Muscle of leg (tissue), 11 donors: Measurements from ENCODE around the gene FCER2. TPM values are rescaled to one million over a fixed set of nuclear protein-coding genes. Genes with fewer than 3 reads are reported as not detected.
A peak's percentile ranks its signal among the peaks of the same experiment; 100 is the strongest.

ENCODE experiments used
- DNase-seq: peaks from one replicate; pipeline ENCODE4 v3.0.0; 2013
- H3K27ac ChIP-seq: one replicate; pipeline ENCODE4 v1.5.1; 2013; ENCODE audit warnings: mild to moderate bottlenecking, low read length, control low read depth
- H3K27me3 ChIP-seq: one replicate; pipeline ENCODE4 v1.6.1; 2013; ENCODE audit warnings: low read length; ENCODE audit not compliant: control insufficient read depth, insufficient read depth
- H3K36me3 ChIP-seq: one replicate; pipeline ENCODE4 v1.6.1; 2013; ENCODE audit warnings: low read length; ENCODE audit not compliant: control insufficient read depth, insufficient read depth
- H3K4me1 ChIP-seq: one replicate; pipeline ENCODE4 v1.6.1; 2013; ENCODE audit warnings: low read length; ENCODE audit not compliant: control insufficient read depth, insufficient read depth
- H3K4me3 ChIP-seq: one replicate; pipeline ENCODE4 v1.5.1; 2013; ENCODE audit warnings: low read length, control low read depth
- H3K9me3 ChIP-seq: replicated peaks from 2 replicates; pipeline ENCODE4 v1.6.1; 2013; ENCODE audit warnings: low read depth, low read length; ENCODE audit not compliant: control insufficient read depth
- WGBS: methylation state at CpG from one replicate; pipeline ENCODE4 v1.1.5; 2013; ENCODE audit warnings: missing lambda C conversion rate; ENCODE audit not compliant: insufficient coverage; 5-methylcytosine and 5-hydroxymethylcytosine counted together
- polyA plus RNA-seq, 8 donors: library from polyadenylated mRNA; unstranded; fragments of 120-200 nt; gene quantifications; one replicate each; pipeline versions ENCODE4 v1.2.1 to v1.2.3, GENCODE V29; 2013; ENCODE audit warnings: inconsistent platforms in 1 of 8, low replicate concordance in 1 of 8; ENCODE audit not compliant: insufficient read length in 8 of 8, insufficient read depth in 1 of 8
- total RNA-seq: library from RNA; stranded (reverse); fragments of 120-200 nt; gene quantifications from one replicate; pipeline ENCODE4 v1.2.4, GENCODE V29; 2013

The FCER2 gene
- total and polyA plus RNA-seq, 9 donors = 0.16 to 1.0 (median 0.41) TPM

DNA sequence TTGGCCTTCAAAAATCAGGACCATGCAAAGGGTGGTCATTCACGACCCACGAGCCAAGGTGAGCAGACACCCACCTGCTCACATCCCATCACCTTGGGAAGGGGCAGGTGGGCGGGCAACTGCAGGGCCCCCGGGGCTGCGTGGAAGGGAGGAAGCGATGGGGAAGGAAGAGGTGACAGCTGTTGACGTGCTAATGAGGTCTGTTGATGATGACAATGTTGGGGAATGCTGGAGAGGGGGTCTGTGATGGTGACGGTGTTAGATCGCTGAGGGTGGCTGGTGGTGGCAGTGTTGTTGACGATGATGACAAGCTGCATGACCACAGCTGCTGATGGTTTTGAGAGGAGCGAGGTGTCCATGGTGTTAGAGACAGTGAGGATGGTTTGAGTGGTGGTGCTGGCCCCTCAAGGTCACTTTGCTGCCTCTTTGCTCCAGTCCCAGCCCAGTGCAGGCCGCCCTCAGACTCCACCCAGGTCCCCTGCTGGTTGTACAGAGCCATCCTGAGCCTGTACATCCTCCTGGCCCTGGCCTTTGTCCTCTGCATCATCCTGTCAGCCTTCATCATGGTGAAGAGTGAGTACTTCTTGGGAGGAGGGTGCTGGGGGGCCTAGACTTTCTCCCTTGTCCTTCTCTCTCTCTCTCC is 24.1 kb downstream of the FCER2 start:
- no peak overlapping the region for H3K27ac ChIP-seq
- 40% methylated on average over 10 of the region's 12 CpGs for WGBS
- no peak overlapping the region for H3K4me3 ChIP-seq
- H3K27me3 ChIP-seq = peaks cover 11% of the 10 kb centered on the region
- peaks cover 12% of the 10 kb centered on the region for H3K4me1 ChIP-seq
- DNase-seq = no peak
- H3K9me3 ChIP-seq = peaks cover 3% of the 10 kb centered on the region
- peaks cover 5% of the 10 kb centered on the region for H3K36me3 ChIP-seq

DNA sequence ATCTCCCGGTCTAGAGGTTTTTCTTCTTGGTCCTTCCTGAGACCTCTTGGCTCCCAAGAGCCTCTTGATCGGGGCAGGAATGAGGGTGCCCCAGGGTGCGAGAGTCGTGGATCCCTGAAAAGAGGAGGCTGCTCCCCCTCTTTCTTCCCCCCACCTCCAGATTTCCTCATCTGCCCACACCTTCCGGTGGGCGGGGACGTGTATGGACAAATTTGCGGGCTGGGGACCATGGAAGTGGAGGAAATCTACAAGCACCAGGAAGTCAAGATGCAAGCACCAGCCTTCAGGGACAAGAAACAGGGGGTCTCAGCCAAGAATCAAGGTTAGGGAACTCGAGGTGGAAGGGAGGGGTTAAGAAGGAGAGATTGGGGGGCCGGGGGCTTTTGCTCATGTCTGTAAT is 25.1 kb downstream of the FCER2 start, which contains the start of gene MCEMP1:
Gene MCEMP1 (plus strand): TSS at position 237 of the 400 bp plus-strand sequence. CDS start 31 bp downstream, at position 268.
- 38% methylated on average over 8 of the region's 10 CpGs for WGBS
- Histone ChIP-seq H3K27me3 (peaks cover 12% of the 10 kb centered on the region), H3K4me3 (no peak within 1 kb of the TSS), H3K9me3 (peaks cover 3% of the 10 kb centered on the region), H3K36me3 (no peaks in the 10 kb centered on the region), H3K27ac (no peak within 1 kb of the TSS), H3K4me1 (peaks cover 10% of the 10 kb centered on the region)
- no peak for DNase-seq

DNA sequence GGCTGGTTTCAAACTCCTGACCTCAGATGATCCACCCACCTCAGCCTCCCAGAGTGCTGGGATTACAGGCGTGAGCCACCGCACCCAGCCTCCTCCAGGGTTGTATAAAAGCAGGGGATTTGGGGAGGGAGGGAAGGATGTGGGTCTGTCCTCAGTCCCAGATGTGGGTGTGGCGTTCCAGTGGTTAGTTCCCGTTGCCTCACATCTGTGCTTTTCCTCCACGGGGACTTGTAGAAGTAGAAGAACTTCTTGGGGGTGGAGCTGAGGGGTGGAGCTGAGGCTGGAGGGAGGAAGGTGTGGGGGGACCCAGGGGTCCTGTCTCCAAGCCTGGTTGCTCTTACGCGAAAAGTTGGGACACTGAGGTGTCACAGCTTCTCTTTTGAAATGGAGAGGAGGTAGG is 25.6 kb downstream of the FCER2 start:
- 24% methylated on average over 3 of the region's 7 CpGs for WGBS
- Histone ChIP-seq H3K27ac (no peak overlapping the region), H3K9me3 (peaks cover 3% of the 10 kb centered on the region), H3K27me3 (peaks cover 15% of the 10 kb centered on the region), H3K4me1 (peaks cover 5% of the 10 kb centered on the region), H3K36me3 (no peaks in the 10 kb centered on the region), H3K4me3 (no peak overlapping the region)
- no peak for DNase-seq

DNA sequence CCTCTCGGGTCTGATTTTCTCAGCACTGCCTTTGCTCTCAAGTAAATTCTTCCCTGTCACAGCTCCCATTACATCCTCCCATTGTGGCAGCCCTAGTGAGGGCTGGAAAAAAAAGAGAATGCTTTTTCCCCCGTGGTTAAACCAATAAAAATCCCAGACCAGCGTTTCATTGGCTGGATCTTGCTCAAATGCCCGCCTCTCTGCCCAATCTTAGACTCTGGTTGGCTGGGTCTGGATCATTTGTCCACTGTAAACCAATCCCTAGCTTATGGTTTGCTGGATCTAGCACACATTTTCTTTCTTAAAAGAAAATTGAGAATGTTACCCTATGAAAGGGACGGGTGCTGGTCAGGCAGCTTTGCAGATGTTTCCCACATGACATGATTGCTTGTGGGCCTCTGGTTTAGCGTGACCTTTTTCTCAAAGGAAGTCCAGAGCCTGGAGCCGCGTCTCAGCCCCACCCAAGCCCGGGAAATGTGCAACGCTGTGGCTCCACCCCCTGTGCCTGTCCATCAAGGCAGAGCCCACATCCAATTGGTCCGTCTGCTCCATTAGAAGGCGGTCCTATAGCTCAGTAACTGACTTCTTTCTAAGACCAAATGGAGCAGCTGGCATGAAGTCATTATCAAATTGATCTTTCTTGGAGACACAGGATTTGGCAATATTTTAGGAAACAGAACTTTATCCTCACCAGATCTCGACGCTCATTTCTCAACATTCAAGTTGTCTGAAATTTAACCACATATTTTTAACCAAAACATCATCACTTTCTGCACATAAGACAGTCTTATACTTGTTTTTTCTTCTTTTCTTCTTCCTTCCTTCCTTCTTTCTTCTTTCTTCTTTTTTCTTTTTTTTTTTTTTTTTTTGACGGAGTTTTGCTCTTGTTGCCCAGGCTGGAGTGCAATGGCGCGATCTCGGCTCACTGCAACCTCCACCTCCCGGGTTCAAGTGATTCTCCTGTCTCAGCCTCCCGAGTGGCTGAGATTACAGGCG is 27.6 kb downstream of the FCER2 start:
- peak; percentile 70 for DNase-seq
- Histone ChIP-seq H3K27ac (no peak overlapping the region), H3K4me1 (peaks cover 4% of the 10 kb centered on the region), H3K4me3 (no peak overlapping the region), H3K9me3 (peaks cover 3% of the 10 kb centered on the region), H3K27me3 (peaks cover 28% of the 10 kb centered on the region), H3K36me3 (no peaks in the 10 kb centered on the region)
- WGBS = 37% methylated on average over 10 of the region's 21 CpGs

DNA sequence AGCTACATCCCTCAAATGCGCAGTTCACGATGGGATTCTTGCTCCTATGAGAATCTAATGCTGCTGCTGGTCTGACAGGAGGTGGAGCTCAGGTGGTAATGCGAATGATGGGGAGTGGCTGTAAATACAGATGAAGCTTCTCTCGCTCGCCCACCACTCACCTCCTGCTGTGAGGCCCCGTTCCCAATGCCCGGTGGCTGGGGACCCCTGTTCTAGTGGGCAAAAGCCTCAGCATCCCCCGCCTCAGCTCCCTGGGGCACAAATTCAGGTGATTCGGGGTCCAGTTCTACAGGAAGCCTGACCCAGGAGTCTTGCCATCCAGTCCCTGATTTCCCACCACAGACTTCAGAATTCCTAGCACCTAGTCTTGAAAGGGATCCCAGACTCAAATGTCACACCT is 29.4 kb downstream of the FCER2 start:
- Histone ChIP-seq H3K9me3 (peaks cover 3% of the 10 kb centered on the region), H3K27ac (no peak overlapping the region), H3K36me3 (no peaks in the 10 kb centered on the region), H3K27me3 (peaks cover 30% of the 10 kb centered on the region), H3K4me1 (peaks cover 4% of the 10 kb centered on the region), H3K4me3 (no peak overlapping the region)
- WGBS = 39% methylated on average over 8 of the region's 9 CpGs
- DNase-seq = no peak

DNA sequence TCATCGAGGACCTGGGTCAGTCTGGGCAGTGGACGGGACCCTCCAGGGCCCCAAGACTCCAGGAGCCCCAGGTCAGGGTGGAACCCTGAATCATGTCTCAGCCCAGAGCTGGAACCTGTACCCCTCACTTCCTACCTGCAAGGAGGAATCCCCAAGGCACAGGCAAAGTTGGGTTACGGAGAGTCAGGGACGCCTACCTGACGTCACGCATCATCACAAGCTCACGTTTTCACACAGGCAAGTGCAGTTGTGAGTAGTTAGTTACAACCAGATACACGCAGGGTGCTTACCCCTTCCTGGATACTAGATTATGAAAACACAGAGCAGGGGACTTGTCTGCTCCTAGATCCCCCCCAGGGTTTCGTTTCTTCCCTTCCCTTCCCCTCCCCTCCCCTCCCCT is 31.1 kb downstream of the FCER2 start:
- Histone ChIP-seq H3K9me3 (peaks cover 3% of the 10 kb centered on the region), H3K36me3 (no peaks in the 10 kb centered on the region), H3K27me3 (peaks cover 22% of the 10 kb centered on the region), H3K27ac (no peak overlapping the region), H3K4me1 (peaks cover 4% of the 10 kb centered on the region), H3K4me3 (no peak overlapping the region)
- no peak for DNase-seq
- 21% methylated on average over 6 of the region's 9 CpGs for WGBS

DNA sequence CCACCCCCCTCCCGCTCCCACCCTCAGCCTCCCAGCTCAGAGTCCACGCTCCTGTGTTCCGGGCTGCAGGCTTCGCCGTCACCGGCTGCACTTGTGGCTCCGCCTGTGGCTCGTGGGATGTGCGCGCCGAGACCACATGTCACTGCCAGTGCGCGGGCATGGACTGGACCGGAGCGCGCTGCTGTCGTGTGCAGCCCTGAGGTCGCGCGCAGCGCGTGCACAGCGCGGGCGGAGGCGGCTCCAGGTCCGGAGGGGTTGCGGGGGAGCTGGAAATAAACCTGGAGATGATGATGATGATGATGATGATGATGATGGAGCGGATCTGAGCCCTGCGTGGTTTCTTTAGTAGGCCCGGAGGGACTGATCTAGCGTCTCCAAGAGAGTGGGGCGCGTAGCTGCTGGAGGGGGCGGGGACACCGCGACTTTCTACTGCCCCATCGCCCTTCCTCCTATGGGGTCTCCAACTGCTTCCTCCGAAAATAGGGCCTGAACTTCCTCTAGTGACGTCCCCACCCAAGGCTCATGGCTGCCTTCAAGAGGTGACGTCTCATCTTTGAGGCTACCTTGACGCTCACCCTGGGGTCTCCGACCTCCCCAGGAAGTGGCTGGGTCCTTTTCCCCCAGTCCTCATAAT is 31.7 kb downstream of the FCER2 start:
- peak; percentile 35 for DNase-seq
- peaks cover 3% of the 10 kb centered on the region for H3K9me3 ChIP-seq
- no peak overlapping the region for H3K27ac ChIP-seq
- peaks cover 22% of the 10 kb centered on the region for H3K27me3 ChIP-seq
- no peaks in the 10 kb centered on the region for H3K36me3 ChIP-seq
- peak overlapping the region; percentile 24 for H3K4me3 ChIP-seq
- peaks cover 6% of the 10 kb centered on the region for H3K4me1 ChIP-seq
- WGBS = 1% methylated on average over 38 of the region's 43 CpGs

DNA sequence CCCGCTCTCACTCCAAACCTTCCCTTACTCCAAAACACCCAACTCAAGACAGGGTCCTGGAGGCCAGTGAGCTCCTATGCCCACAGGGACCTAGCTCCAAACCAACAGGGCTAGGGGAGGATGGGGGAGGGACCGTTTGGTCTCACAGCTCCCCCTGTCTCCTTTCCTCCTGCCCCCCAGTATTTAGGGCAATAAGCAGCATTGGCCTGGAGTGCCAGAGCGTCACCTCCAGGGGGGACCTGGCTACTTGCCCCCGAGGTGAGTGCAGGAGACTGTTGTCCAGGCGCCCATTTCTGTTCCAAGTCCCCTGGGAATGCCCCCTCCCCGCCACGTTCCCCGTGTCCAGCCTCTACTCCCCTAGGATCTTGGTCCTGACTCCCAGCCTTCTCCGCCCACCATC is 32.3 kb downstream of the FCER2 start:
- Histone ChIP-seq H3K36me3 (no peaks in the 10 kb centered on the region), H3K27ac (no peak overlapping the region), H3K4me1 (peaks cover 12% of the 10 kb centered on the region), H3K27me3 (peaks cover 22% of the 10 kb centered on the region), H3K9me3 (peaks cover 3% of the 10 kb centered on the region), H3K4me3 (no peak overlapping the region)
- no peak for DNase-seq
- WGBS = 24% methylated on average over 8 of the region's 9 CpGs

DNA sequence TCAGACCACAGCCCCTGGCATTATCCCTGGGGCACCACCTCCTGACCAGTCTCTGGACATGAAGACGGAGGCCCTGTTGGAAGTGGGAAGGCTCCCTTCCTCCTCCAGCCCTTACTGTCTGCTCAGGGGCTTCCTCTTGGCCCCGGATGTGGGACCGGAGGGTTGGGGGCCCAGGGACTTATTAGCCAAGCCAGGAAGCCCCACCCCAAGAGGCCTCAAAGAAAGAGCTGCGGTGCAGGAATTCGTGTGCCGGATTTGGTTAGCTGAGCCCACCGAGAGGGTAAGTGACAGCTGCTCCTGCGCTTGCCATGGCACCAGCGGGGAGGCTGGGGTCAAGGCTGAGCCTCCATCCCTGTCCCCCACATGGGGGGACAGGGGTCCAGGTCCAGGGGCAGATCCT is 33.1 kb downstream of the FCER2 start, which contains the start of gene RETN:
Gene RETN (plus strand): TSS at position 208 of the 400 bp plus-strand sequence. CDS start 278 bp downstream, outside the sequence.
- H3K4me3 ChIP-seq = no peak within 1 kb of the TSS
- no peak within 1 kb of the TSS for H3K27ac ChIP-seq

DNA sequence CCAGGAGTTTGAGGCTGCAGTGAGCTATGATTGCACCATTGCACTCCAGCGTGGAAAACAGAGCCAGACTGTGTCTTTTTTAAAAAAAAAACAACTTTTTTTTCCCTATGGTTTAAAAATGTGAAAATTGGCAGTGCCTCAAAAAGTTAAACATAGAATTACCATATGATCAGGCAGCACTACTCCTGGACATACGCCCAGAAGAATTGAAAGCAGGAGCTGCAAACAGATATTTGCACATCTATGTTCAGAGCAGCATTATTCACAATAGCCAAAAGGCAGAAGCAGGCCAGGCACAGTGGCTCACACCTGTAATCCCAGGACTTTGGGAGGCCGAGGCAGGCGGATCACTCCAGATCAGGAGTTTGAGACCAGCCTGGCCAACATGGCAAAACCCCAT is 36.9 kb downstream of the FCER2 start:
- Histone ChIP-seq H3K27ac (no peak overlapping the region), H3K9me3 (no peaks in the 10 kb centered on the region), H3K36me3 (no peaks in the 10 kb centered on the region), H3K4me1 (peaks cover 18% of the 10 kb centered on the region), H3K4me3 (no peak overlapping the region), H3K27me3 (peaks cover 9% of the 10 kb centered on the region)
- DNase-seq = peak; percentile 95
- 40% methylated on average over 1 of the region's 4 CpGs for WGBS

More for the DNA sequence above, 33.1 kb downstream of the FCER2 start, which contains the start of gene RETN:
- WGBS = 58% methylated on average over 8 of the region's 9 CpGs
- no peak for DNase-seq
- Histone ChIP-seq H3K4me1 (peaks cover 18% of the 10 kb centered on the region), H3K36me3 (no peaks in the 10 kb centered on the region), H3K27me3 (peaks cover 22% of the 10 kb centered on the region), H3K9me3 (peaks cover under 1% of the 10 kb centered on the region)
